GM21576 (cell line): Measurements from ENCODE around the gene VNN1.
"Not testable (repeated sequence)": the region's sequence is repeated elsewhere in the genome, so short reads cannot be mapped to it uniquely, and the experiment has no call there.

ENCODE experiments used
- ATAC-seq: cut with Tn5 transposase; IDR thresholded peaks from one replicate; pipeline ENCODE4 v1.9.1; 2021; ENCODE audit warnings: mild to moderate bottlenecking, moderate library complexity; ENCODE audit not compliant: unreplicated experiment

The VNN1 gene

DNA sequence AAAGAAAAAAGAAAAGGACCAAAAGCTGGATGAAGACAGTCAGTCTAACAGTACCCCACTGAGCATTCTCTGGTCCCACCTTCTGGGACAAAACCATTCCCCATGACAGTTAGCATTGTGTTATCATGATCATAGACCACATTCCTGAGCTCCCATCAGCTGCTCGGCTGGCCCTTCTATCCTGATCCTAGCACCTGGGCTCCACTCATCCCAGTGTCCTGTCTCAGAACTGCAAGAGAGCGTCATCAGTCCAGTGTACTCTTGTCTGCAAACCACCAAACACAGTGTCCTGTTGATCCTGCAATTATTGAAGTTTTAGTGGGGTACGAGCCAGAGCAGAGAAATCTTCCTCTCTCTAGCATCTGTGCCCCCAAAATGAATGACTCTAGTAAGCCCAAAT, 38.9 kb downstream of the VNN1 start:
- ATAC-seq: no peak

DNA sequence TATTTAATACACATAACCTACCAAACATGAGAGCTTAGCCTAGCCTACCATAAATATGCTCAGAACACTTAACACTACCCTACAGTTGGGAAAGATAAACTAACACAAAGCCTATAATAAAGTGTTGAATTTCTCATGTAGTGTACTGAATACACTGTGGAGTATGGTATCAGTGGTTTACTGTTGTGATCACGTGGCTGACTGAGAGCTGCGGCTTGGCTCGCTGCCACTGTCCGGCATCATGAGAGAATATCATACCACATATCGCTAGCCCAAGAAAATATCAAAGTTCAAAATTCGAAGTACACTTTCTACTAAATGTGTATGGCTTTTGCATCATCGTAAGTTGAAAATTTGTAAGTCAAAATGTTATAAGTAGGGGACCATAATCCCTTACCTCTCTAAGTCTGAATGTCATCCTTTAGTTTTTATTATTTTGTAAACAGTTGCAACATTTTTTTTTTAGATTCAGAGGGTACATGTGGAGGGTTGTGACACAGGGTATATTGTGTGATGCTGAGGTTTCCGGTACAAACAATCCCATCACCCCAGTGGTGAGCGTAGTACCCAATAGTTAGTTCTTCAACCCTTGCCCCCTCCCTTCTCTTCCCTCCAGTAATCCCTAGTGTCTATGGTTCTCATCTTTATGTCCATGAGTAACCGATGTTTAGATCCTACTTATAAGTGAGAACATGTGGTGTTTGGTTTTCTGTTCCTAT, 40.3 kb downstream of the VNN1 start:
- no peak for ATAC-seq

DNA sequence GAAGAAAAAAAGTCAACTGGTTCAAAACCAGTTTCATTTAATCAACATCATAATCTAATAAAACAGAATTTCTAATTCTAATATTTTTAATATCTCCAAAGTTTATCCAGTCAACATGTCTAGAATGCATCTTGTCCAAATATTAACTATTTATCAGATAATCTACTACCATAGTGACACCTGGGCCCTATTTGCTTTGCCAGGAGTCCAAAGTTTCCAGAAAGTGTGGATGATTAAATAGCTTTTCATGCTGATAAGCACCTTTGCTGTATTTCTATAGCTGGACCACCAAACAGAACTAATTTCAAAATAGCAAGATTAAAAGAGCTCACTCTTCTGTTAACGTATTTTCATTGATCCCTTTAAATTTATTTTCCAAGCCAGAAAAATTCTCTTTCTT, 42.6 kb downstream of the VNN1 start:
- ATAC-seq: no peak

DNA sequence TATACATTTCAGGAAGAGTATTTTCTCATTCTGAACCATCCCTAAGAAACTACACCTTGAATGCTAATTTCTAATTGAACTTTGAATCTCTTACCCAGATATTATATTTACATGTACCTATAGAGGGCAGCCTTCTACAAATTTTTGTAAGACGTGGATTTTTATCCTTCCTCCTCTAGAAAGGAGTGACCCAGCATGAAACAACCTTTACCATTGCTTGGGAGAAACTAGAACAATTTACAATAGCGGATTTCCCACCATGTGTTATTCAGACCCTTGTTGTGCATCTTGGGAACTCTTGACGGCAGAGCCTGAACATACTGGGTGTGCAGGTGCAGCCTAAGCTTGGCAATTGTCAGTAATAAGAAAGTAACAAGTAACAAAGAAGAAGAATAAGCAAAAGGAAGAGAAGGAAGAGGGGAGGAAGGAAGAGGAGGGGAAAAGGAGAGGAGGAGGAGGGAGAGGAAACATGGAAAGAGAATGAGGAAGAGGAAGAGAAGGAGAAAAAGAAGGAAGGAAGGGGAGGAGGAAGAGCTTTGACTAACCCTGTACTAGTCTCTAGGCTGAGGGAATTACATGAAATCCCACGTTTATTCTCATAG, 44.1 kb downstream of the VNN1 start:
- ATAC-seq: no peak

DNA sequence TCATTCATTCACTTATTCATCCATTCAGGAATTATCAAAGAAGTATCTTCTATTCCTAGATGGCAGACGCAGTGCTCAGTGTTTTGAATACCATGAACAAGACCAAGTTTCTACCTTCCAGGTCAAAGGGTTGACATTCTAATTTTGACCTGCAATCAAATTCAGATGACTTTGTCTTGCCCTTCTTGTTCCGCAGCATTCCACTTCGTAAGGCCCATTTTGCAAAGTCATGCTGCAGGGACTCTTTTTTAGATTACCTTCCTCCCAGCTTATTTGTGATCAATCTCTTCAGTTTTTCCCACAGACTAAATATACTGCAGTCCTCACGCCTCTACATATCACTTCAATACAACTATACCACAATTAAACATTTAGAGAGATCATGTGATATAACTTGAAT, 47.7 kb downstream of the VNN1 start:
- ATAC-seq: no peak

DNA sequence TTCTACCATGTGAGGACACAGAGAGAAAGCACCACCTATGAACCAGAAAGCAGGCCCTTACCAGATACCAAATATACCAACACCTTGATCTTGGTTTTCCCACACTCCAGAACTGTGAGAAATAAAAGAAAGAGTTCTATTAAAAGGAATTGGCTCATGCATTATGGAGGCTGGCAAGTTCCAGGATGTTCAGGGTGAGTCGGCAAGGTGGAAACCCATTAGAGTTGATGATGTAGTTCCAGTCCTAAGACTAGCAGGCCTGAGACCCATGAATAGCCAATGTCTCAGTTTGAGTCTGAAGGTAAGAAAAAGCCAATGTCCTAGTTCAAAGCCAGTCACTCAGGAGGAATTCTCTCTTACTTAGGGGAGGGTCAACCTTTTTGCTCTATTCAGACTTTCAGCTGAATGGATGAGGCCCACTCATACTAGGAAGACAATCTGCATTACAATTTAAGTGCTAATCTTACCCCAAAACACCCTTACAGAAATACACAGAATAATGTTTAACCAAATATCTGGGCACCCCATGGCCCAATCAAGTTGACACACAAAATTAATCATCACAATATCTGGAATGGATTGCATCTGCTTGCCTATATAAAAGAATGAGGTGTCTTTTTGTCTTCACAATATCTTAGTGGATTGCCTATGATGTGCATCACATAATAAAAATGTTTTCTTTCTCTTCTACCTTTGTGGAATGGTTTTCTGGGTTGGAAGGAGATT, 49.4 kb downstream of the VNN1 start:
- no peak for ATAC-seq

DNA sequence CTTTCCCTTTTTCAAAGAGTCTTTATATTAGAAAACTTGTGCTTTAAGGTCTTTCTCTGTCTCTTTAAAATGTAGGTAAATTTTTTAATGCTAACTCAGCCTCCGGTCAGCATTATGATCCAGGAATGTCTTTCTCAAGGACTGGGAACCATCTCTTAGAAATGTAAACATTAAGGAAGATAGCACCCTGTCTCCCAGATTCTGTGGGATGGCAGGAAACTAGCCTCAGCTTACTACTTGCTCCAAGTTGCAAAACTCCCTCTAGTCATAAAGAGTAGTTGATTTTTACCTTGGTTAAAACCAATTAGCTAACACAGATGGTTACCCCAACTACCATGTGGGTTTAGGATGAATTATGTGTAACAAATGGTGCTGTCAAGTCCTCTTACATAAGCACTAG, 50.2 kb downstream of the VNN1 start:
- no peak for ATAC-seq

DNA sequence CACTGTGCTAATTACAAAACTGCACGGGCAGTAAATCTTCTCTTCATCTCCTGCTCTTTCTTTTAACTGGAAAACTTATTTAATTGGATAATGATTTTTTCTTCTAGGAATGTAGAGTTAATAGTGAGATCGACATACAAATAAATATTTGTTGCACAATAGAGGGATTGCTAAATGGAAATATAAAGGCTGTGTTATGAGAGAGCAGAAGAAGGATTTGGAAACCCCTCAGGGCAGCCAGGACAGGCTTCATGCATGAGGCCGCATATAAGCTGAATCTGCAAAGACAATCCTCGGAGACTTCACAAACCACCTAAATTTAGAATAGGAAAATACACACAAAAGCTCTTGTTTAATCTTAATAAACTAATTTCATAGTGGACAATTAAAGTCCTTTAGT, 51.9 kb downstream of the VNN1 start:
- no peak for ATAC-seq

DNA sequence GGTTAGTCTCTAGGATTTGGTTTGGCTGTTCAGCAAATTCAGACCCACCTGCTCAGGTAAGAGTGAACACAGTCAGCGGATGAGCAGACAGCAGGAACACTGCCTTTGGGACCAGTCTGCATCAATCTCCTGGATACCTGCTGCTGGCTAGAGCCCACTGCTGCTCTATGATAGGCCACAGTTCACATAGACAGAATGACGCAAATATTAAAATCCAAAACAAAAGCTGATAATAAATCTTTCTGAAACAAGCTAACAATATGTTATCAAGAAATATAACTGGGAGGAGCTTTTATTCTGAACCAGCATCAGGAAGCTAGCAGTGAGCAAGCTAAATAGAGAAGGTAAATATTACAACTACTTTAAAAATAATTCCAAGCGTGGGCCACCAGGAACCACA, 54.8 kb downstream of the VNN1 start, which contains the start of gene TAAR1:
TAAR1 (minus strand) TSS at position 101 of the 400 bp plus-strand sequence. CDS start 13,179 bp downstream, outside the sequence.
- ATAC-seq: no peak

DNA sequence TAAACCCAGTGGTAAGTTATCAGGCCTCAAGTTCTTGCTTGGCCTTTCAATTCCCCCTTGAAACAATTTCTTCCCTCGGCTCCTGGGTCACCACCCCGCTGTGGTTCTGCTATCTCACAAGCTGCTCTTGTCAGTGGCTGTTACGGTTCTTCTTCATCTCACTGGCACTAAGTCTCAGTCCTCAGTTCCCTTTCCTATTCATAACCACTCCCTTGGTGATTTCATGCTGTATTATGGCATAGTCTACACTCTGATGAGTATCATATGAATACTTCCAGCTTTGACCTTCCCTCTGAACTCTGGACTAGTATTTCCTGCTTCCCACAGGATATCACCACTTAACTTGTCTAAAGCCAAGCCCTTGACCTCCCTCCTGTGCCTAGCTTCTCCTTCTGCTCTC, 62.8 kb downstream of the VNN1 start:
- ATAC-seq: peak; percentile 60

DNA sequence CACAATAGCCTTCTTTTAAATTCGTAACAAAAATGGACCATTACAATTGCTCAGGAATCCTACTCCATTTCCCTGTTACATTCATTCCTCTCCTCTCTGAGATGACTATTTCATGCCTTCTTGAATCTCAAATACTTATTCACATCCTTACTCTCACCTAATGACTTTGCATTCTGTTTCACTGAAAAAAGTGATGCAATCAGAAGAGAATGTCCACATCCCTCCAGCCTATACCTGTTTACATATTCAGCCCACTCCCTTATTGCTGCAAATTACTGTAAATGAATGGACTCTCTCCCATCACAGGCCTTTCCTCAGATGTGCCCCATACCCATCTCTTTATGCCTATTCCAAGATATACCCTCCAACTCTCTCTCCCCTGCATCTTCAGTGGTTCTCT, 63.4 kb downstream of the VNN1 start:
- no peak for ATAC-seq

DNA sequence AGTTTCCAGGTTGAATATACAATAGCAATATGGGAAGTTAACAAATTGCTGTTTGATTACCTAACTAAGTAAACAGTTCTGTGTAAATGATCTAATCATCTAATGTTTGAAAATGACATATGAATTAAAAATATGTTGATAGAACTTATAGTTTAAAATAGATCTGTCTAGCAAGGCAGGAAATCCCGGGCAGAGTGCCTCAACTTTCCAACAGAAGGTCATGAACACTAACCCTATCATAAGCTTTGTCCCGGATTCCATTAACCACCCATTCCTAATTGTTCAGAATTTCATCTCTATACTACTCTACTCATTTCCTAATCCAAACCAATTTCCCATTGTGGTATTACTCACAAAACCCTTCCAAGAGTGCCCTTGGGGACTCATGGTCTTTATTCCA, 65.0 kb downstream of the VNN1 start:
- ATAC-seq: no peak

DNA sequence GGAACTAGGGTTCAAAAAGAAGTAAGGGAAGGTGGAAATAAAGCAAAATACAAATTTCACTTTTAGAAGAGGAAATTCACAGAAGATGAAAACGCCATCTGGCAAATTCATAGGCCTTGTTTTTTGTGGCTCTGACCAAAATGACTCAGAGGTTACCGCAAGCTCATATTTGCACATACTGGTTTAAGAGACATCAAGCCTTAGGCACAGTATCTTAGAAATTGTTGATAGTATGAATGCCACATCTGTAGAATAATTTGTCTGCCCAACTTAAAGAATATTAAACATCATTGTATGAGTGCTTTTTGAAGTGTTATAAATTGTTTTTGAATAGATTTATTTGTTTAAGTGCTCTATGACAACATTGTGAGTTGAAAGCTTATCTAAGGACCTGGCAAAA, 65.5 kb downstream of the VNN1 start:
- peak; percentile 85 for ATAC-seq

DNA sequence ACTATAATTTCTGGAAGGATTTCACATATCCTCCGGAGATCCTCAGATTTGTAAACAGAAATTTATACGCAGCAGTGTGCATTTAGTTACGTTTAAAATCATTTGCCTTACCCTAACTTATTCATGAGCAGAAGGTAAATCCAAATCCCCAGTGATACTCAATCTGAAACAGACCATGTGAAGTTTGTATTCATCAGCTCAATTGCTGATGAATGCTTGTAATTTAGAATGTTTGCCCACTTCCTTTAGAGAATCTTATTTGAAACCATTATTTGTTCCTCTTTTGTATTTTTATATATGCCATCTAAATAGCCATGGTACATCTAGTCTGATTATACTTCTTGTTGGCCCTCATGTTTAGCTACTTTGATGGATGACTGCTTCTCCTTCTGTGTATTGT, 70.3 kb downstream of the VNN1 start:
- ATAC-seq: no peak

DNA sequence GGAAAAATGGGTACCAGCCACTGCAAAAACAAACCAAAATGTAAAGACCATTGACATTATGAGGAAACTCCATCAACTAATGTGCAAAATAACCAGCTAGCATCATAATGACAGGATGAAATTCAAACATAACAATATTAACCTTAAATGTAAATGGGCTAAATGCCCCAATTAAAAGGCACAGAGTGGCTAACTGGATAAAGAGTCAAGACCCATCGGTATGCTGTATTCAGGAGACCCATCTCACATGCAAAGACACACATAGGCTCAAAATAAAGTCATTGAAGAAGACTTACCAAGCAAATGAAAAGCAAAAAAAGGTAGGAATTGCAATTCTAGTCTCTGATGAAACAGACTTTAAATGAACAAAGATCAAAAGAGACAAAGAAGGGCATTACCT, 76.7 kb downstream of the VNN1 start:
- ATAC-seq: not testable (repeated sequence)

DNA sequence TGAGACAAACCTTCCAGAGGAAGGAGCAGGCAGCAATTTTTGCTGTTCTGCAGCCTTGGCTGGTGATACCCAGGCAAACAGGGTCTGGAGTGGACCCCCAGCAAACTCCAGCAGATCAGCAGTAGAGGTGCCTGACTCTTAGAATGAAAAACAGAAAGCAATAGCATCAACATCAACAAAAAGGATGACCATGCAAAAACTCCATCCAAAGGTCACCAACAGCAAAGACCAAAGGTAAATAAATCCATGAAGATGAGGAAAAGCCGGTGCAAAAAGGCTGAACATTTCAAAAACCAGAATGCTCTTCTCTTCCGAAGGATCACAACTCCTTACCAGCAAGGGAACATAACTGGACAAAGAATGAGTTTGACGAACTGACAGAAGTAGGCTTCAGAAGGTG, 77.9 kb downstream of the VNN1 start:
- not testable (repeated sequence) for ATAC-seq

DNA sequence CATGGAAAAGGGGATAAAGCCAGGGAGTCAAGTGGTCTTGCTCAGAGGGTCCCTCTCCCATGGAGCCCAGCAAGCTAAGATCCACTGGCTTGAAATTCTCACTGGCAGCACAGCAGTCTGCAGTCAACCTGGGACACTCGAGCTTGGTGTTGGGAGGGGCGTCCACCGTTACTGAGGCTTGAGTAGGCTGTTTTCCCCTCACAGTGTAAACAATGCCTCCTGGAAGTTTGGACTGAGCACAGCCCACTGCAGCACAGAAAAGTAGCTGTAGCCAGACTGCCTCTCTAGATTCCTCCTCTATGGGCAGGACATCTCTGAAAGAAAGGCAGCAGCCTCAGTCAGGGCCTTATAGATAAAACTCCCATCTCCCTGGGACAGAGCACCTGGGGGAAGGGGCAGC, 78.6 kb downstream of the VNN1 start:
- not testable (repeated sequence) for ATAC-seq

DNA sequence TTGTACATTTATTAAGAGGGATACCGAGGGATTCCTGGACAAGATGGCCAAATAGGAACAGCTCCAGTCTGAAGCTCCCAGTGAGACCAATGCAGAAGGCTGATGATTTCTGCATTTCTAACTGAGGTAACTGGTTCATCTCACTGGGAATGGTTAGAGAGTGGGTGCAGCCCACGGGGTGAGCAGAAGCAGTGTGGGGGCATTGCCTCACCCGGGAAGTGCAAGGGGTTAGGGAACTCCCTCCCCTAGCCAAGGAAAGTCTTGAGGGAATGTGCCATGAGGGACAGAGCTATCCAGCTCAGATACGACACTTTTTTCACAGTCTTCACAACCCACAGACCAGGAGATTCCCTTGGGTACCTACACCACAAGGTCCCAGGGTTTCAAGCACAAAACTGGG, 79.1 kb downstream of the VNN1 start:
- ATAC-seq: no peak

DNA sequence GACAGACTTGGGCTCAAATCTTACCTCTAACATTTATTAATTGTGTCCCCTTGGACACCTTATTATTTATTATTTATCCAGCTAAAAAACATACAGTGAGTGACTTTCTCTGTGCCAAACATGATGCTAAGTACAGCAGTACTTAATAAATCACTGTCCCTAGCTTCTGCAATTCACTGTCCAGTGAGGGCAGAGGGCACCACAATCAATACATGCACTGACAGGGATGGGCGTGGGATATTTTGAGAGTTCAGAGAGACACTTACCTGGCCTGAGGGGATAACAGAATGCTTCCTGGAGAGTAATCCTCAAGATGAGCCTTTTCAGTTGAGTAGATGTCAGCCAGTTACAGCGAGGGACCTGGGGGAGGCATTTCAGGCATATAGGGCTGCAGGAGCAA, 80.5 kb downstream of the VNN1 start:
- ATAC-seq: no peak
